Measurements from ENCODE around the gene RAPGEF6. TPM values are rescaled to one million over a fixed set of nuclear protein-coding genes. Genes with fewer than 3 reads are reported as not detected.
A peak's percentile ranks its signal among the peaks of the same experiment; 100 is the strongest.

The RAPGEF6 gene
- total RNA-seq, 2 experiments from 2014 or later, result 27.0 to 34.1 TPM

DNA sequence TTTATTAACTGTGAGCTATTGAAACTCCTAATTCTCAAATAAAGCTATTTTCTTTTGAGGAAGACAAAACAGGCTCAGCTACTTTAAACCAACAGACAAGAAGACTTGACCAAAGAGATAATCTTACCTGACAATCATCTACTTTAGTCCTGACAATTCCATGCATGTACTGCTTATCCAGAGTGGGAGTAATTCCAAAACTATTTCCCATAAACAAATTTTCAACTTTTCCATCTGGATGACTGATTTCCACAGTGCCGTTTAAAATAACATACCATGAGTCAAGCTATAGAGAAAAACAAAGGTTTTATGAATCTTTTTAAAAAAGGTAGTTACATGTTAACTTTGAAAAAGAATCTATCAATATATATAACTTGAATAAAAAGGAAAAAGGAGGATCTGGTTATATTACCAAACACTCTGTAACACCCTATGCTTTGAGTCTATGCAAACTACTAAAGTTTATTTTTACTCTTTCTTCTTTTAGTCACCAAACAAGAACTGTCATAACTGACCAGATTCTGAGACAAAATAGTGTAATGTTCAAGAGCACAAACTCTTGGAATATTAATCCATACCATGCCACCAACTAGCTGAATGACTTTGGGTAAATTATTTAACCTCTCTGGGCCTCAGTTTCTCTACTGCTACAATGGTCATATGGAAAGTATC lies 129.7 kb downstream of the RAPGEF6 start:
- H3K4me1 Mint-ChIP-seq (ENCODE audit: low read depth), result peaks cover 14% of the 10 kb centered on the region
- H3K27me3 Mint-ChIP-seq, result no peaks in the 10 kb centered on the region
- intact Hi-C loops (cut with micrococcal nuclease), result no loop called here
- ATAC-seq (no peak), DNase-seq (no peak)
- no peaks in the 10 kb centered on the region for H3K9me3 Mint-ChIP-seq
- no peak overlapping the region for H3K4me3 Mint-ChIP-seq
- H3K27ac Mint-ChIP-seq, result no peak overlapping the region
- POLR2A ChIA-PET, result interaction anchor here (1.4 kb wide), 1 partner anchor 17 kb away, joined by 3 read pairs; no protein-coding TSS in a partner anchor
- TF ChIP-seq CTCF (IDR thresholded peaks at IDR 0.05), result no peak
- H3K36me3 Mint-ChIP-seq (ENCODE audit: low read depth), result peaks cover 40% of the 10 kb centered on the region
- CTCF ChIA-PET, result interaction anchor here (1.3 to 1.5 kb wide), 3 partner anchors 9 to 27 kb away, joined by 3 to 4 read pairs (median 3); no protein-coding TSS in a partner anchor

DNA sequence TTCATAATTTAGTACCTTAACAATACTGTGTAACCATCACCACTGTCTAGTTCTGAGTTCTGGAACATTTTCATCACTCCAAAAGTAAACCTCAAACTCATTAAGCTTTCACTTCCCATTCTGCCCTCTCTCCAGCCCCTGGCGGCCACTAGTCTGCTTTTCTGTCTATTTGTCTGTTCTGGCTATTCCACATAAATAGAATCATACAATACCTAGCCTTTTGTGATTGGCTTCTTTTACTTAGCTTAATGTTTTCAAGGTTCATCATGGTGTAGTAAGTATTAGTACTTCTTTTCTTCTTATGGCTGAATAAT lies 138.7 kb downstream of the RAPGEF6 start:
- DNase-seq, result peak; percentile 21
- intact Hi-C loops (cut with micrococcal nuclease), result no loop called here
- H3K36me3 Mint-ChIP-seq (ENCODE audit: low read depth), result peaks cover 59% of the 10 kb centered on the region

DNA sequence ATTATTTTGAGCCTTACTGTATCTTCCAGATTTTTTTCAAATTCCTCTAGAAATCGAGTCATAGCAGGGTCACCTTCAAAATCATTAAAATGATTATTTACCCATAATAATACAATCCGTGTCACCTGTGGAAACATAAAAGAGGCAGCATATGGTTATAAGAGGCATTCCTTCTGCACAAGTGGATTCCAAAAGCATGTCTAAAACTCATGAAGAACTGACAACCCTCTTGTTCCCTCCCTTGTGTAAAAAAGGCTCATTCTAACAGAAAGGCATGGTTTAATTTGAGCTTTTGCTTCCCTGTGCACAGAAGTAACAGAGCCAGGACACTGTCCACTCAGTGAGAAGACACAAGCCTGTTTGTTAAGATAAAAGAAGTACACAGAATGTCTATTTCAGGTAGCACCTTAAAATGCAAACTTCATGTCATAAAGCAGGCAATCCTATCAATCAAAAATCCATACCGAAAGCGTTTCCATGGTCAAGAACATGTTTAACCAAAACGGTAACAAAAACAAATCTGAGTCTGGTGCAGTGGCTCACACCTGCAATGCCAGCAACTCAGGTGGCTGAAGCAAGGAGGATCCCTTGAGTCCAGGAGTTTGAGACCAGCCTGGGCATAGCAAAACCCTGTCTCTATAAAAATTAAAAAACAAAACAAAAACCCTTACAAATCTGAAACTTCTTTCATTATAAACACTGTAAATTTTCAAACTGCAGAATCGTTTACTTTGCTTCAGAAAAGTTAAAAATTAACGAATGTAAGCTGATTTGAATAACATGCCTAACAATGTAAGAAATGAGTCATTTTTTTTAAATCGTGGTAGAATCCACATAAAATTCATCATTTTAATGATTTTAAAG lies 139.3 kb downstream of the RAPGEF6 start:
- ATAC-seq (peak; percentile 7), DNase-seq (no peak)
- TF ChIP-seq CTCF (IDR thresholded peaks at IDR 0.05), result no peak
- H3K27me3 Mint-ChIP-seq, result no peaks in the 10 kb centered on the region
- peaks cover 14% of the 10 kb centered on the region for H3K4me1 Mint-ChIP-seq (ENCODE audit: low read depth)
- ChIA-PET CTCF (interaction anchor here (1.1 to 1.4 kb wide), 2 partner anchors 10 to 29 kb away, joined by 3 to 4 read pairs; no protein-coding TSS in a partner anchor), POLR2A (no interaction called here)
- intact Hi-C loops (cut with micrococcal nuclease), result no loop called here
- H3K36me3 Mint-ChIP-seq (ENCODE audit: low read depth), result peaks cover 64% of the 10 kb centered on the region
- H3K9me3 Mint-ChIP-seq, result no peaks in the 10 kb centered on the region
- no peak overlapping the region for H3K4me3 Mint-ChIP-seq
- H3K27ac Mint-ChIP-seq, result no peak overlapping the region

More for the DNA sequence above, 138.7 kb downstream of the RAPGEF6 start:
- ChIA-PET POLR2A (no interaction called here), CTCF (interaction anchor here (1.1 to 1.4 kb wide), 2 partner anchors 9 to 29 kb away, joined by 3 to 4 read pairs; no protein-coding TSS in a partner anchor)
- H3K4me1 Mint-ChIP-seq (ENCODE audit: low read depth), result peaks cover 9% of the 10 kb centered on the region
- no peak for TF ChIP-seq CTCF (IDR thresholded peaks at IDR 0.05)
- no peaks in the 10 kb centered on the region for H3K27me3 Mint-ChIP-seq
- no peak overlapping the region for H3K4me3 Mint-ChIP-seq
- ATAC-seq, result peak; percentile 60
- H3K27ac Mint-ChIP-seq, result peak overlapping the region; percentile 10
- H3K9me3 Mint-ChIP-seq, result no peaks in the 10 kb centered on the region

DNA sequence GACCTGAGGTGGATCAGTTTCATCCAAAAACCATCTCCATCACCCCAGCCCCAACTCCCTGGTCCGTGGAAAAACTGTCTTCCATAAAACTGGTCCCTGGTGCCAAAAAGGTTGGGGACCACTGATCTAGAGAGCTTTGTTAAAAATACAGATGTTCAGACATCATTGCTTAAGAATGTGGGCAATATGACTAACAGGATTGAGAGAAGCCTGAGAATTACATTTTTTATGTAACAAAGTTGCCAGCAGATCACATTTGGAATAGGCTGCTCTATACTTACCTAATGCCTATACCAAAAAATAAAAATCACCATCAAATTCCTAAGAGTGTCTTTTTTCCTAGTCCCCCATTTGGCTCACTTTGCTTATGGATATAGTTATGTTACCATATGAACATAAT lies 143.3 kb downstream of the RAPGEF6 start:
- no peak for DNase-seq
- H3K27ac Mint-ChIP-seq, result no peak overlapping the region
- H3K9me3 Mint-ChIP-seq, result no peaks in the 10 kb centered on the region
- intact Hi-C loops (cut with micrococcal nuclease), result no loop called here
- H3K4me3 Mint-ChIP-seq, result no peak overlapping the region
- ATAC-seq, result no peak
- POLR2A ChIA-PET, result no interaction called here
- H3K36me3 Mint-ChIP-seq (ENCODE audit: low read depth), result peaks cover 67% of the 10 kb centered on the region
- H3K4me1 Mint-ChIP-seq (ENCODE audit: low read depth), result peaks cover 28% of the 10 kb centered on the region
- CTCF ChIA-PET, result interaction anchor here (0.6 kb wide), 1 partner anchor 63 kb away, joined by 3 read pairs; no protein-coding TSS in a partner anchor
- no peaks in the 10 kb centered on the region for H3K27me3 Mint-ChIP-seq
- TF ChIP-seq CTCF (IDR thresholded peaks at IDR 0.05), result no peak

Data from activated CD8-positive, alpha-beta T cell treated with anti-CD3 and anti-CD28 coated beads for 36 hours (primary cell).